Mammary epithelial cell (primary cell): ENCODE results near the gene FAM47E.

ENCODE experiments used
- EZH2 ChIP-seq: IDR thresholded peaks from 2 replicates; pipeline ENCODE4 v1.6.1; 2012; ENCODE audit warnings: low read length, inconsistent platforms, borderline replicate concordance
- TF ChIP-seq, protein P1 (sequence below), 2 donors: IDR thresholded peaks in 1 of 2; conservative IDR thresholded peaks in 1 of 2; 2 replicates each; pipeline ENCODE4 v1.5.1; 2011 to 2012; ENCODE audit warnings: inconsistent platforms in 2 of 2, low read length in 2 of 2, mild to moderate bottlenecking in 2 of 2, control low read depth in 1 of 2, low read depth in 1 of 2; ENCODE audit not compliant: insufficient read depth in 1 of 2; ENCODE audit errors: extremely low read depth in 1 of 2

DNA sequence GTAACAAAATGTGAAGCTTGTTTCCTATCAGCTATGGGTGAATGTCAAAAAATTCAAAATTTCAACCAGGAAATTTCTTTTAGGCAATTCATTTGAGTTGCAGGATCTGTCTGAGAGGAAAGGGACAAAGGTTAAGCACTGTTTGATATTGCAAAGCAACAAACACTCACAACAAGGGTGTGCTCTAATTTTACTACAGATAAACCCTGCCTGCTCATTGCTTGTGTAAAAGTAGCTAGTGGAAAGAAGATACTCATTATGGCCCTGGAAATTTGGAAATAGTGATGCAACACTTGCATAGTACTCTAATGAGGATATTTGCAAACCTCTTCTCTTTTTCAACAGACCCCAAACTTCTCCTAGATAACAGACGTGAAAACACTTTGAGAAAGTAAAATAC, 27.1 kb downstream of the FAM47E start:
- TF ChIP-seq, protein P1, sequence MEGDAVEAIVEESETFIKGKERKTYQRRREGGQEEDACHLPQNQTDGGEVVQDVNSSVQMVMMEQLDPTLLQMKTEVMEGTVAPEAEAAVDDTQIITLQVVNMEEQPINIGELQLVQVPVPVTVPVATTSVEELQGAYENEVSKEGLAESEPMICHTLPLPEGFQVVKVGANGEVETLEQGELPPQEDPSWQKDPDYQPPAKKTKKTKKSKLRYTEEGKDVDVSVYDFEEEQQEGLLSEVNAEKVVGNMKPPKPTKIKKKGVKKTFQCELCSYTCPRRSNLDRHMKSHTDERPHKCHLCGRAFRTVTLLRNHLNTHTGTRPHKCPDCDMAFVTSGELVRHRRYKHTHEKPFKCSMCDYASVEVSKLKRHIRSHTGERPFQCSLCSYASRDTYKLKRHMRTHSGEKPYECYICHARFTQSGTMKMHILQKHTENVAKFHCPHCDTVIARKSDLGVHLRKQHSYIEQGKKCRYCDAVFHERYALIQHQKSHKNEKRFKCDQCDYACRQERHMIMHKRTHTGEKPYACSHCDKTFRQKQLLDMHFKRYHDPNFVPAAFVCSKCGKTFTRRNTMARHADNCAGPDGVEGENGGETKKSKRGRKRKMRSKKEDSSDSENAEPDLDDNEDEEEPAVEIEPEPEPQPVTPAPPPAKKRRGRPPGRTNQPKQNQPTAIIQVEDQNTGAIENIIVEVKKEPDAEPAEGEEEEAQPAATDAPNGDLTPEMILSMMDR (conservative IDR thresholded peaks at IDR 0.05 in 1 of 2, IDR thresholded peaks at IDR 0.05 in 1 of 2; ENCODE audit: extremely low read depth in 1 of 2, insufficient read depth in 1 of 2, low read depth in 1 of 2, low read length in 2 of 2) = no peak
- TF ChIP-seq EZH2 = no peak
